HG02571 (cell line): ENCODE data around the gene GLT1D1.

ENCODE experiments used
- ATAC-seq: cut with Tn5 transposase; IDR thresholded peaks from one replicate; pipeline ENCODE4 v1.9.1; 2021; ENCODE audit warnings: mild to moderate bottlenecking, moderate library complexity; ENCODE audit not compliant: unreplicated experiment

The GLT1D1 gene

GRCh38 chr12:128909653-128910052, 56.4 kb downstream of the GLT1D1 start:
- ATAC-seq: no peak

- ATAC-seq: no peak
Measured at GRCh38 chr12:128910629-128911028, 57.4 kb downstream of the GLT1D1 start.

GRCh38 chr12:128911861-128912260, 58.6 kb downstream of the GLT1D1 start:
- ATAC-seq: no peak

GRCh38 chr12:128914908-128915563, 61.8 kb downstream of the GLT1D1 start:
- peak; percentile 80 for ATAC-seq

GRCh38 chr12:128916425-128916824, 63.1 kb downstream of the GLT1D1 start:
- no peak for ATAC-seq

- no peak for ATAC-seq
Measured at GRCh38 chr12:128918481-128919260, 65.4 kb downstream of the GLT1D1 start.

GRCh38 chr12:128920468-128920867, 67.2 kb downstream of the GLT1D1 start:
- ATAC-seq: no peak

GRCh38 chr12:128928361-128928760, 75.1 kb downstream of the GLT1D1 start:
- ATAC-seq: no peak

- ATAC-seq: no peak
Measured at GRCh38 chr12:128929057-128929456, 75.8 kb downstream of the GLT1D1 start.

GRCh38 chr12:128930606-128931005, 77.3 kb downstream of the GLT1D1 start:
- ATAC-seq: no peak

- ATAC-seq: no peak
Measured at GRCh38 chr12:128932521-128932920, 79.2 kb downstream of the GLT1D1 start.

- no peak for ATAC-seq
Measured at GRCh38 chr12:128933039-128933438, 79.8 kb downstream of the GLT1D1 start.

- no peak for ATAC-seq
Measured at GRCh38 chr12:128933926-128934325, 80.6 kb downstream of the GLT1D1 start.

GRCh38 chr12:128938886-128939285, 85.6 kb downstream of the GLT1D1 start:
- ATAC-seq: no peak

GRCh38 chr12:128940090-128940888, 87.0 kb downstream of the GLT1D1 start:
- no peak for ATAC-seq

- no peak for ATAC-seq
Measured at GRCh38 chr12:128940974-128941373, 87.7 kb downstream of the GLT1D1 start.

GRCh38 chr12:128942960-128943477, 89.7 kb downstream of the GLT1D1 start:
- no peak for ATAC-seq

- ATAC-seq: no peak
Measured at GRCh38 chr12:128944956-128945355, 91.7 kb downstream of the GLT1D1 start.

- ATAC-seq: no peak
Measured at GRCh38 chr12:128947209-128947608, 93.9 kb downstream of the GLT1D1 start.

GRCh38 chr12:128949086-128949485, 95.8 kb downstream of the GLT1D1 start:
- ATAC-seq: no peak

- ATAC-seq: no peak
Measured at GRCh38 chr12:128951448-128951847, 98.2 kb downstream of the GLT1D1 start.
